NCI-H774 (cell line): ENCODE data around the gene ROBO4.

Experiments used
- DNase-seq: peaks from one replicate; lab custom pipeline; 2025; lab: John Stamatoyannopoulos, UW

The ROBO4 gene

GRCh38 chr11:124840666-124841065 lies 57.0 kb downstream of the ROBO4 start:
- no peak for DNase-seq

GRCh38 chr11:124839972-124840621 lies 57.6 kb downstream of the ROBO4 start:
- no peak for DNase-seq

DNA sequence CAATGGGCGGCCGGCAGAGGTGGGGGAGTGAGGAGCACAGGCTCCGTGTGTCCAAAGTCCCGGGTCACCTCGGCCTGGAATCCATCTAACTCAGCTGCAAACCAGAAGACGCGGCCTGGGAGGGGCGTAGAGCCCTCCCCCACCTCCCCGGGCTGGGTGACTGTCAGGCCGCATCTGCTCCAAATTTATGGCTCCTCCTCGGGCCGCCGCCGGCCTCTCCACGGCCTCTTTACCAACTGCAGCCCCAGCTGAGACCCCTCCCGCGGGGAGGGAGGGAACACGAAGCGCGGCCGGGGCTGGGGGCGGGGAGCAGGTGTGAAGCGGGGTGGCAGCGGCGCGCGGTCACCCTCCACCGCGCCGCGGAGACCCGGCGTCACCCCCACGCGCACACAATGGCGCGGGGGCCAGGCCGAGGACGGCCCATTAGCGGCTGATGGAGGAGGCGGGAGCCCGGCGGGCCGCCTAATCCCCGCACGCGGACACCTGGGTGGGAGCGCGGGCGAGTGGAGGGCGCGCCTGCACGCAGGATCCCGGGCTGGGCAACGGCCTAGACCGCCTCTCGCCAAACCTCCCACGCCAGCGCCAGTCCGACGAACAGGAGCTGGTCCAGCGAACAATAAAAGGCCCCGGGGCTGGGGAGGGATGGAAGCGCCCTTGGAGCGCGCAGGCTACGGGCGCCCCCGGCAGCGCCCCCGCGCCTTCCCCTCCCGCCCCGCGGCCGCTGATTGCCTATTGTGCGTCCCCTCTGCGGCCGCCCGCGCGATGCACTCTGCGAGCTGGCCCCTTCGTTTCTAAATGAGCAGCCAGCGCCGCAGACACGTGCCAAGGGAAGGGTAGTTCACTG lies 58.3 kb downstream of the ROBO4 start:
- DNase-seq, result no peak

DNA sequence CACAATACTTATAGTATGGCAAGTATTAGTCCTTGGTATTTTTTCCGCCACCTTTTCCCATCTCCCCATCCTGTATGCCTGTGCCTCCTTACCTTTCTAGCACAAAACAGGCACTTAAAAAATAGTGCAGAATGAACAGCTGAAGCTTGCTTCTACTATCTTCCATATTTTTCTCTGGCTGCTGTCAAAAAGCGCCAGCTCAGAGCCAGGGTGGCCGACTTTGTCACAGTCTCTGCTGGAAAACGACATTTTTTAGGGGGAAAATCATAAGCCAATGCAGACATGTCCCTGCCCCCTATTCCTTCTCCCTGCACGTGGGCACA lies 58.9 kb downstream of the ROBO4 start:
- DNase-seq, result no peak

GRCh38 chr11:124837491-124837856 lies 60.2 kb downstream of the ROBO4 start:
- DNase-seq, result no peak

GRCh38 chr11:124835918-124836317 lies 61.7 kb downstream of the ROBO4 start:
- no peak for DNase-seq

DNA sequence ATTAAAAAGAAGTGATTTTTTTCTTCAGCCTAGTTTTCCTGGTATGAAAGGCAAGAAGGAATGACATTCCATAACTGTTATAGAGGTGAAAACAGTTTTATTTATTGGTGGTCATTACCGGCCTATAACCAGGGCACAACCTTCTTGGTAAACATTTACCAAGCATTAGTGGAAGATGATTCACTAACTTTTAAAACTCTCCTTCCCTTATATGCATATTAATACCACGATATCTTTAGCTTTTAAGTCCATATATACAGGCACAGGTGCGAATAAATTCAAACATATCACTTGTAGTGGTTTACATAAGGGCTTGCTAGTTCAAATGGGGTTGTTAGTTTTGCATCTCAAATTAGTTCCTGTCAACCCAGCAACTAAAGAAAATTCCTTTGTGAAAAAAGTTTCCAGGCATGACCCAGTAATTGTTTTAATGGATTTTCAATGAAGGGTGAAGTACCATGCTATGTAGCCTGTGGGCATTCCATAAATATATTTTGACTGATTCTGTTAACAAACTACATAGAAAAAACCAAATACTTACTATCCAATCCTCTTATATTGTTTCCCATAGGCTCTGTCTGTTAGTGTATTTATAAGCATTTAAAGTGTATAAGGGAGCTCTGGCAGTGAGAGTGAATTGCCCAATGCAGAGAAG lies 63.0 kb downstream of the ROBO4 start:
- DNase-seq, result no peak
